HG03460 (cell line): Measurements from ENCODE around the gene CRACDL.

Source experiments
- ATAC-seq: cut with Tn5 transposase; IDR thresholded peaks from one replicate; pipeline ENCODE4 v1.9.1; 2021; ENCODE audit not compliant: unreplicated experiment

CRACDL gene

DNA sequence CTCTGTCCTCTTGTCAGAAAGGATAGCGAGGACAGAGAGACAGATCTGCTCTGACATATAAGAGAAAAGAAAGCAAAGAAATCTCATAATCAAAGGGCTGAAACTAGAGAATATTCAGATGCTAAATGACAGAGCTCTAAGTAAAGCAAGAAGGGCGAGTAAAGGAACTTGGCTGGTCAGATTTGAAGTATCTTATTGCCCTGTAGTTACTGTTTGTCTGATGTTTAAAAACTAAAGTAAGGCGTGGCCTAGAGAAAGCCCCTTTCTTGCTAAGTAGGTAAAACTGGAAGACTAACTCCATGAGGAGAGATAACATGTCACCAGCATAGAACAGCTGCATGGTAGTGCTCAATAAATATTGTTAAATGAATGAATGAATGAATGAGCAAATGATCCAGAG is 70.0 kb downstream of the CRACDL start:
- no peak for ATAC-seq

DNA sequence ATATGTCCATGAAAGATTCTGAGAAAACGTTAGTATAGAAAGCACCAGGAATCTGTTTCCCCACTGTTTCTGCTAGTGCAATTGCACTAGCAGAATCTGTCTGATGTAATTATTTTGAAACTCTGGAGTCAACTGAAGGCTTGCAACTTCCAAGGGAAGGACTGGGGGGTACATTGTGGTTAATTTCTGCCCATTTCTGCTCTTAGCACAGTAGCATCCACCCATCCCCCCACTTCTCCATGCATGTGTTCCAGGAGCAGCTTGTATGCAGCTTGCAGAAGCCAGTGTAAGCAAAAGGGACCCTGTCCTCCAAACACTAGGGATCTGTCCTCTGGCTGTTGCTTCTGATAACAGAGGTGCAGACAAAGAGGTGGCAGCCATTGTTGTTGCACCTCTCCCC is 74.4 kb downstream of the CRACDL start:
- ATAC-seq, result no peak

DNA sequence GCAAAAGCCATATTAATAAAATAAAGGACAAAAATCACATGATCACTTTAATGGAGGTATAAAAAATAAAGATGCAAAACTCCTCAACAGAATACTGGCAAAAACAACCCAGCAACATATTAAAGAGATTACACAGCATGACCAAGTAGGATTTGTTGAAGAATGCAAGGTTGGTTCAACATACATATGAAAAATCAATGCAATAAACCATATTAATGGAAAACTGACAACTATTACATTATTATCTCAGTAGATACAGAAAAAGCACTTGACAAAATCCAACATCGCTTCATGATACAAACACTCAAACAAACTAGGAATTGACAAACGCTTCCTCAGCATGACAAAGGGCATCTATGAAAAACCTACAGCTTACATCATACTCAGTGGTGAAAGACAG is 76.7 kb downstream of the CRACDL start:
- ATAC-seq, result no peak

DNA sequence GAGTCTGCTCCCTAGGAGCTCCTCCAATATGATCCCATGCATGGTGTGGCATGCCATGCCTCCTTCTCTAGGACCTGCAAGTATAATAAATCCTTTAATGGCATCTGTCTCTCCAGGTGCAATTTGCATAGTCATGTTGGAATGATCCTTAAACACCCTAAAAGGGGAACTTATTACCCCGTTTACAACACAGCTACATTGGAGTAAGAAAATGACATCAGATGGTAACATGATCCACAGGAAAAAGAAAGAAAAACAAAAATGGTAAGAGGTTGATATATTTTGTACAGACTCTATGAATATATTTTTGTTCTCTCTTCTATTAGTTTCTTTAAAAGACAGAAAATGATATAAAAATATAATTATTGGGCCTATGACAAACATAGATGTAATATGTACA is 79.0 kb downstream of the CRACDL start:
- no peak for ATAC-seq

DNA sequence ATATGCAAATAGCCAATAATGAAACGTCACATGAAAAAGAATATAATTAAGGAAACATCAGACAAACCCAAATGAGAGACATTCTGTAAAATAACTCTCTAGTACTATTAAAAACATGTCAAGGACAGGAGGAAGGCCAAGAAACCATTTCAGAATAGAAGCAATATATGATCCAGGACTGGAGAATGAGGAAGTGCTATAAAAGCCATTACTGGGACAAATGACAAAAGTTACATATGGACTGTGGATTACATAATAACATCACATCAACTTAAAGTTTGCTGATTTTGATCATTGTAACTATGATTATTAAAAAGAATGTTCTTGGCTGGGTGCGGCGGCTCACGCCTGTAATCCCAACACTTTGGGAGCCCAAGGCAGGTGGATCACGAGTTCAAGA is 81.3 kb downstream of the CRACDL start:
- ATAC-seq, result no peak

DNA sequence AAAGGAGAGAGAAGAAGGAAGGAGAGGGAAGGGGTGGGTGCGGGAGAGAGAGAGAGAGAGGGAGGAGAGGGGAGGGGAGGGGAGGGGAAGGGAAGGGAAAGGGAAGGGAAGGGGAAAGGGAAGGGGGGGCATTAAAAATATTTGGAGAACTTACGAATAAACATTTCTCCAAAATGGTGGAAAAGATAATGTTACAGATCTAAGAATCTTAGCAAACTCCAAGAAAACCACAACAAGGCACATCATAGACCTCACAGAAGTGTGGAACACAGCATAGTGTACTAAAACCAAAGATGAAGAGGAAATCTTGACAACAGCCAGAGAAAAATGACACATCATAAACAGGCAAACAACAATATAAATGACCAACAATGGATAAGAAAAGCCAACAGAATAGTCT is 83.1 kb downstream of the CRACDL start:
- no peak for ATAC-seq

DNA sequence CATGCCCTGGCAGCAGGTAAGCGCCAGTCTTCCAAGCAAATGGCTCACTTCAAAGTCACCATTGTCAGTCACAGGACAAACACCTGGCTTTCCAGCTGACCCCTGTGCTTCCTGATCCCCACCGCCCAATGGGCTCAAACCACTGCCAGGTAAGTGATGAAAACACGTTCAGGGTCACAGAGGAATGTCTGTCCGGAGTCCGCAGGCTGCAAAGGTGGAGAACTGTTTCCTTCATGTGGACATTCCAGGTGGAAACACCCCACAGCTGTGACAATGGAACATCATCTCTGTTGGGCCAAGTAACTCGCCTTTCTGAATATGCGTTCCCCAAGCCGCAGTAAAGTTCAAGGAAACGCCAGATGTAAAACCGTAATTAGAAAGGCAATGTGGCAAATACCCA is 86.0 kb downstream of the CRACDL start:
- ATAC-seq, result no peak

DNA sequence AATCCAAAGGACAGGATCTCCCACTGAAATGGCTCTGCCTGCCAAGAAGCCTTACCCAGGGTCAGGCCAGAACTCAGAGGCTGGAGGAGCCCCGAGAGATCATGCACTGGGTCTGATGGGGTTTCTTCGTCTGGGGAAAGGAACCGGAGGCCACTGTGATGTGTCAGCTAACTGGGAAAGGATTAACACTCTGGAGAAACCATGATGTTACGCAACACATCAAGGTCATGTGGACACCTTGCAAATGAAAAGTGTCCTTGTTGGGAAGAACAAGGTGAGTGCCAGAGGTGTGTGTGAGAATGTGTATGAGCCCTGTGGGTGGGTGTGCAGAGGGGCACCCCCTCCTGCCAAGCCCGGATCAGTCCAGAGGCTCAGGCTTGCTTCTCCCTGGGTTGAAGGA is 86.9 kb downstream of the CRACDL start:
- no peak for ATAC-seq

DNA sequence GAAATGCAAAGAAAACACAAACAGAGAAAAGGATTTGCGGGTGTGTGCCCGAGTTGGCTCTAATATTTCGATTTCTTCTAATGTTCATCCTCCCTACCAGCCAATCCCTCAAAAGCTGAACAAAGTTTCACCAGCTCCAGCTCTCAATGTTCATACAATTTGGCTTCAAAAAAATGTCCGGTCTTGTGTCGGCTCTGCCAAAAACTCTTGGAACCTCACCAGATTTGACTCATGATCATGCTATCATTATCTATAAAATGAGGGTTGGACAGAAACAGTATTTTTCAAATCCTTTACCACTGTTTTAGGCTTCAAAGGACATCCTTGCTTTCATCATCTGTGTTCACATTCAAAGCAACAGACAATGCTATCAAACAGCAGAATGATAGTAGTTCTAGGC is 88.2 kb downstream of the CRACDL start:
- no peak for ATAC-seq

DNA sequence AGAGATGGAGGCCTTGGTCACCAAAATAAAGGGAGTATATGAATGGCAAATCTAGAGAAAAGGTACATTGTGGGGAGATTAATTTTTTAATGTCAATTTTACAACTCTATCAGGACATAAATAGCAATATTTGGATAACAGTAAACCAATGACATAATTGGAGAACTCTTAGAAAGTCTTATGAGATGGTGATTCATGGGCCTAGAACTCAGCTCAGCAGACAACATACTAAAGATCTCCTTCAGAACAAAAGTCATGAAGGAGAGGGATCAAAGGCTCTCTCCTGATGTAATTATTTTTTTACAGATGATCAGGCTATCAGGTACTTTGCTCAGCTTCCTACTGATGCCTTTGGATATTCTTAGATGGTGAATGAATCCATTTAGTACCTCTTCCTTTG is 90.0 kb downstream of the CRACDL start:
- no peak for ATAC-seq

DNA sequence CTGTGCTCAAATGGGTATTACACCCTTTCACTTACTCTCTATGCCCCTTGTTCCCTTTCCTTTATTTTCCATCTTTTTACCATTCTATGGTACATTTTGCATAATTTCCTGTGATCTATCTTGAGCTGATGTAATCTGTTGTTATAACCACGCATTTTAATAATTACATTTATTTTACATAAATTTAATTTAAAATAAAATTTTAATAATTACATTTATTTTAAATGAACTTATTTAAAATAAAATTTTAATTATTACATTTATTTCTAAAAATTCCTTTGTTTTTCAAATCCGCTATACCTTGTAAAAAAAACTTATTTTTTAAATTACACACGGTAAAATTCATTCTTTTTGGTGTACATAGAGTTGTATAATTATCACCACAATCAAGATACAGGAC is 93.9 kb downstream of the CRACDL start:
- no peak for ATAC-seq

DNA sequence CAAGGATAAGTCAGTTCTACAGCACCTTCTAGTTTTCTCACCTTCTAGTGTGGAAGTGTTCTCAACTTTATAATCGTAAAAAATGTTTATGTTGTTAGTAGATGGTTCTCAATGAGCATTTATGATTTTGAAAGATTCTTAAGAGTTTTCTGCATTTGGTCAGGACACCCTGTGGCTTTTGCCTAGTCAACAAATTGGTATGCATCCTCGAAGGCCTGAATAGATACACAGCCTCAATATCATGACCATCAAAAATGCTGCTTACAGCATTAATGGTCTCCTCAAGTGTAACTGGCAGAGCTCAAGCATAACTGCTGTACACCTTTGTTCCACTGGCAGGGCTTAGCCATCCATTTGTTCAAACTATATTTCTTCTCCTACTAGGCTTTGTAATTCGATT is 96.7 kb downstream of the CRACDL start:
- no peak for ATAC-seq

DNA sequence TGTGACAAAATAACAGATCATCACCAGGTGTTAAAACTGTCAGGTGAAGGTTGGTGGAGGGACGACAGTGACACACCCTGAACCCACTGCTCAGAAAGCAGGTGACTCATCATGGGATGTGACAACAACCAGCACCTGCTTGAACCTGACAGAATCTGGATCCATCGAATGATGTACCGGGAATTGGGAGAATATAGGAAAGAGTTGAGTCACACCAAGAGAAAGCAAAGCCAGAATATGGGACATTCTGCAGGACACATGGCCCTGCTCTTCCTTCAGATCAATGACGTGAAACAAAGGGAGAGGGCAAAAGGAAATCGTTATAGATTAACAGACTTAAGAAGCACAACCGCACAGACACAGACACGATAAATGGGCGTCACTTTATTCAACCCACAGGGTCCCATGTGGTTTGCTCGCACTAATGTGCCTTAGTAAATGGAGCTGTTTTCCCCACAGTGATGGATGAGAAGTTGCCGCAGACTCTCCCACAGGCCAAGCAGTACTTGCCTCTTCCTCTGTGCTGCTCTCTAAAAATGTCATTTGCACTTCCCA is 100.1 kb downstream of the CRACDL start:
- ATAC-seq, result no peak

DNA sequence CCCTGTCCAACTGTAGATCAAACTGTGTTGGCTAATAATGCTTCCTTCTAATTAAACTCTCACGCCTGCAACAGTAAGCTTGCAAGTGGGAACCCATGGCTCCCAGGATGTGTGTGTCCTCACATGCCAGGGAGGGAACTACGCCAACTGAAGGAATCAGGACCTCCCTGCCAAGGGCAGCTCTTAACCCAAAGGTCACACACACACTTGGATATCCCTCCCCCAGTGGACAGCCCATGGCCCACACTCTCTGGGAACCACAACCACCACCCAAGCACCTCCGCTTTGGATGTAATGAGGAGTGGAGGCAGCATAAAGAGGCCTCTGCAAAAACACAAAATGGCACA is 102.1 kb downstream of the CRACDL start:
- no peak for ATAC-seq

DNA sequence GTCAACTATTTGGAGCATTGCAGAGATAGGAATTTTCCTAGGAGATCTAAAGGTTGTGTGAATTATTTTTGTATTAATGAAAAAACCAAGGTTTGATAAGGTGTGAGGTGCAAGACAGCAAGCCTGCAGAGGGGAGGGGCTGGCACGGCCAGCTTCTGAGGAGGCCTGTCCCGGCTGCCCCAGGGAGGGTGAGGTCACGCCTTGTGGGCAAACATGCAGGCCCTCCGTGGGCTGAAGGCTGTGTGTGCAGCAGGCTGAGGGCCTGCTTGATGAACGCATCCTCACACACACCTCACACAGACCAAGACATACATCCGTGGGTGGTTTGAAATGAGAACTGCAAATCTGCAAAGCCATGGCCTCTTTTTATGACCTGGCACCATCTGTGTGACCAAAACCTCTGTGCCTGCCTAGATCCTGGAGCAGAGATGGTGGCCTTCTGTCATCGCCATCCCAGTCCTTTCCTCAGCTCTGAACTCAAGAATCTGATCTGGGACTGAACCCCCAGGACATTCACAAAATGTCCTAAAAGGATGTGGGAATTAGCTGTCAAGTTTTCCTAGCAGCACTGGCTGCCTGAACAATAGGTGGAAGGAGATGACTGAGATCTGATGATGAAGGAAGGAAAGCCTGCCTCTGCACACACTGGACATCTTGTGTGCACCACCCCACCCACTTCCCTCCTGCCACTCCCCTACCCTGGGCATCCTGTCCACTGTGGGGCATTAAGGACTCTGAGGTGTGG is 102.7 kb downstream of the CRACDL start:
- no peak for ATAC-seq

DNA sequence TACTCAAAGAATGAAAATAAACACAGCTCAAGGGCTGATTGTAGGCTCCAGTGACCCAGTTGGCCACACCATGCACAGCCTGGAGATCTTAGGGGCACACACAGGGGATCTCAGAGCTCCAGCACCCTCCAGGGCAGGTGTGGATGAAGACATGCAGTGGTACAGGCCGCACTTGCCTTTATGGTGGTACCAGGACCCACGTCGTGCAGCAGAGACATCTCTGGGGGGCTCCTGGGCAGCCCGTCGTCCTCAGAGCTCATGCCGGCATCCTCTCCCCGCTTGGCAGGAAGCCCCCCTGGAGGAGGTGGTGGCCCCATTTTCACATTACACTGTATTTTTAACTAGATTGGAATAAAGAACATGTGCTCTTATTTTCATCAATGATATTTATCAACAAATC is 103.9 kb downstream of the CRACDL start:
- no peak for ATAC-seq

DNA sequence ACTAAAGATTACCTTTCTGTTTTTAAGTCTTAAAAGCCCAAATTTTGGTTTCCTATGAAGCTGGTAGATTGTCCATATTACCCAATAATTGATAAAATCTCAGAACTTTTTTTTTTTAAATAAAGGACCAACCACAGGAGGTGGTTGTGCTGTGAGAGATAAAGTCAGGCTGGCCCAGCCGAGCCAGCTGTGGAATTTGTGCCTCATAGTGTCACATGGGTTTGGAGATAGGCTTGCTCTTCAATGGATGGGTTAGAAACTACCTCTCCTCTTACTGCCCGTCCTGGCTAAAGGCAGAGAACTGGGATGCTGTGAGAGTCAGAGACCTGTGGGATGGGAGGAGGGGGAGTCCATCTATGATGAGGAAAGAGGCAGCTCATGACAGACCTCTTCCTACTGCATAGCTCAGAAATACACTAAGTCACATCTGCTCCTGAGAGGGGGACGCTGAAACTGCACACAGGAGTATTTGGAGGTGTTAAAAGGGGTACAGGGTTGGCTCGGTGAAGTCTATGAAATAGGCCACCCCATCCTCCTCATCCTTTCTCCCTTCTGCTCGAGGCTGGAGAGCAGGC is 105.4 kb downstream of the CRACDL start:
- ATAC-seq, result no peak

DNA sequence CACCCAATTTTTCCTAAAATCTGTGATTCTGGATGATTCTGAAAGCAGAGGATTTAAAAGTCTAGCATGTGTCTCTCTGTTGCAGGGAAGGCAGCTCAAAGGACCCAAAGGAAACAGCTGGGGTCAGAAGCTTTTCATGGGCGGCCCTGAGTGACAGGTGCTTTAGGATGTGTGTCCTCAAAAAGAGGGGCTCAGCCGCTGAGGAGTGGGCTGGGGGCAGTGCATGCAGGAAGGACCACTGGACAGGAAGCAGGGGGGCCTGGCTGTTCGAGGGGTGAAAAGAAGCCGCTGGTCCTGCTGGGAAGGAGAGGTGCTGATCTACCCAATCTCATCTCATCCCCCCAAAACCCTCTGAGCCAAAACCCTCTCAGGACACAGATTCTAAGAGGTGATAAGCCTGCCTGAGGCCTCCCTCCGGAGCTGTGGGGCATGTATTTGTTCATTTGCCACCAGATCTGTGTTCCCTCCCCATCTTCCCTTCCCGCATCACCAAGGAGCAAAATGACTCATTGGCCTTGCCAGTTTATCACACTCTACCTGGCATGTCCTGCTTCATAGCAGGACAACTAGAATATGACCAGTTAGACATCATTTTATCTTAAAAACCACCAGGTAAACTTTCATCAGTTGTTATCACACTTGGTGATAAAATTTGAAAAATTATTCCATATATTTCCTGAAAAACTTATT is 106.3 kb downstream of the CRACDL start:
- ATAC-seq, result no peak

DNA sequence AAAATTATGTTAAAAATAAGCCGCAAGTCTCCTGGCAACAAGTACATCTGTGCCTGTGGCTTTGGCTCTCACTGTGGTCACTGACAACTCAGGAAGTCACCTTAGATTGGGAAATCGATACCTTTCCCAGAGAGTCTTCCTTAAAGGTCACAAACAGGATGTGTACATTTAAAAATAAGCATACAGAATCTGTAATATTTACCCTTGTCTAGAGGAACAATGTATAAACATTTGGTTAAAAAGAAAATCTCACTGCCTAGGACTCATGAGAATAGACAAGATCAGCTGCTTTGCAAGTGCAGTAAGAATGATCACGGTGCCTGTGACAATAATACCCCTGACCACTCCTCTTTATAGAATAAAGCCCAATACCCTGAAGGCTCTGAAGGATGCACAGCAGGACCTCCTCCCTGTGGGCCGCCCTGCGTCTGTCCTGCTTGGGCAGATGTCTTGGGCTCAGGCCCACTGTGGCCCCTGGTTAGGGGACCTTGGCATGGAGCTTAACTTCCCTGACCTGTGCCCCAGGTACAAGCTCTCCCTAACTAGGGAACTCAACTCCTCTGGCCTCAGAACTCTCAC is 107.1 kb downstream of the CRACDL start:
- no peak for ATAC-seq

DNA sequence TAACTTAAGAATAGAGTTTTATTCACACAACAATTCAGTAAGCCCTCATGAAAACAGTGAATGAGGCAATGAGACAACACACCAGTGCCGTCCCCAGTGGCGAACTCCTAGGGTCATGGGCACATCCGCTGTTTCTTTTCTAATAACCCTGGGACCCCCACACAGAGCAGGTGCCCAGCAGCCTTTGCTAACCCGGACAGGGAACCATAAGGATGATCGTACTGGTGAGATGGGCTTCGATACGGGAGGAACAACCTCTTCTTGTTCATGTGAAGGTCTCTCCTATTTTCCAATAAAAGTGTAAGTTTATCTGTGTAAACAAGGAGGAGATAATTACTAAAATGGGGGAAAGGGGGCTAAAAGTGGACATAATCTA is 107.7 kb downstream of the CRACDL start:
- no peak for ATAC-seq

DNA sequence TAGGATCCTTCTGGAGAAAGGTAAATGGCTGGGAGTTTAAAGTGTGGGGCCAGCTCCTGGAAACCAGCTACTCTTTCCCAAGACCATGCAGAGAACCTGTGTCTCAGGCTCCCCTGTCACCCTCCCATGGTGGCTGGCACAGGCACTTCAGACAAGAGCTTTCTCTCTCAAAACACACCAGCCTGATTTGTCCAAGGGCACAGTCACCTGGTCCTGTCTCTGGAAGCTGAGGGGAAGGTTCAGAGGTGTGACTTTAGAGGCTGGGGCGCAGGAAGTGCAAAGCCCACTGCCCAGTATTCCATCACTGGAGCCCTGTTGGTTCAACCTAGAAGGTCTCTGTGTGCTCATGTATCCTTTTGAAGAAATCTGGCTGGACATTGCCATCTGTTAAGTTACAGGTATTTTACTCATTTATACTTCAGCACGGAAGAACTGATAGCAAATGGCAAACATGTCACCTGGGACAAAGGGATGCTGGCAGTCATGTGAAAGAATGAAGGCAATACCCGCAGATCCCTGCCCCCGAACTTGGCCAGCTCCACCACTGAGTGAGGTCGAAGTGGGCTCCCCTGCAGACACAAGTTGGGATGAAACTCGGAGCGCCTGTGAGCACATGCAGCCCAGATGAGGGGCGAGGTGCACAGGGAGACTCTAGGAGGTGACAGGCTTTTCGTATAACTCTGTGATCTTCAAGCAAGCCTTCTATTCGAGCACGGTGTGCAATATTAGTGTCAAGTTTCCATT is 108.2 kb downstream of the CRACDL start:
- no peak for ATAC-seq
